Hepatocyte (in vitro differentiated cells): ENCODE measurements around the gene ATP9B. TPM values are rescaled to one million over a fixed set of nuclear protein-coding genes. Genes with fewer than 3 reads are reported as not detected.

ENCODE experiments used
- DNase-seq: peaks from one replicate; pipeline ENCODE4 v3.0.0-alpha.2; 2016; ENCODE audit warnings: low spot score
- H2AFZ ChIP-seq: fragments of 200-600 bp; sonication (generic); 2 replicates; pipeline ENCODE4 v1.6.0; 2016; ENCODE audit warnings: antibody characterized with exemption, mild to moderate bottlenecking
- H3K27ac ChIP-seq: fragments of 200-600 bp; sonication (generic); 2 replicates; pipeline ENCODE4 v1.5.1; 2016; ENCODE audit warnings: mild to moderate bottlenecking
- H3K27me3 ChIP-seq: fragments of 200-600 bp; sonication (generic); 2 replicates; pipeline ENCODE4 v1.6.1; 2016
- H3K36me3 ChIP-seq: fragments of 200-600 bp; sonication (generic); replicated peaks from 2 replicates; pipeline ENCODE4 v1.5.1; 2016; ENCODE audit warnings: low read depth; ENCODE audit not compliant: insufficient read depth
- H3K4me1 ChIP-seq: fragments of 200-600 bp; sonication (generic); 2 replicates; pipeline ENCODE4 v1.5.1; 2016; ENCODE audit warnings: mild to moderate bottlenecking, moderate library complexity; ENCODE audit not compliant: insufficient read depth
- H3K4me2 ChIP-seq: fragments of 200-600 bp; sonication (generic); 2 replicates; pipeline ENCODE4 v1.6.0; 2016
- H3K4me3 ChIP-seq: fragments of 200-600 bp; sonication (generic); 2 replicates; pipeline ENCODE4 v1.5.1; 2016; ENCODE audit warnings: mild to moderate bottlenecking
- H3K79me2 ChIP-seq: fragments of 200-600 bp; sonication (generic); 2 replicates; pipeline ENCODE4 v1.6.0; 2017; ENCODE audit warnings: mild to moderate bottlenecking
- H3K9me2 ChIP-seq: fragments of 200-600 bp; sonication (generic); replicated peaks from 2 replicates; pipeline ENCODE4 v1.6.0; 2017; ENCODE audit warnings: mild to moderate bottlenecking; ENCODE audit not compliant: insufficient read depth
- H3K9me3 ChIP-seq: fragments of 200-600 bp; sonication (generic); 2 replicates; pipeline ENCODE4 v1.5.1; 2016; ENCODE audit warnings: low read depth, mild to moderate bottlenecking
- H4K20me1 ChIP-seq: fragments of 200-600 bp; sonication (generic); 2 replicates; pipeline ENCODE4 v1.6.0; 2016; ENCODE audit warnings: mild to moderate bottlenecking; ENCODE audit not compliant: insufficient read depth, poor library complexity, severe bottlenecking
- CTCF ChIP-seq: fragments of 200-600 bp; sonication (generic); IDR thresholded peaks from 2 replicates; pipeline ENCODE4 v1.5.1; 2016; ENCODE audit warnings: antibody characterized with exemption, mild to moderate bottlenecking; ENCODE audit not compliant: poor library complexity
- EZH2 ChIP-seq: fragments of 200-600 bp; sonication (generic); IDR thresholded peaks from 2 replicates; pipeline ENCODE4 v1.6.1; 2016; ENCODE audit warnings: antibody characterized with exemption, mild to moderate bottlenecking, borderline replicate concordance
- EZH2phosphoT487 ChIP-seq: fragments of 200-600 bp; sonication (generic); IDR thresholded peaks from one replicate; pipeline ENCODE4 v1.6.1; 2018; ENCODE audit warnings: antibody characterized with exemption, mild to moderate bottlenecking, low read depth, moderate library complexity; ENCODE audit not compliant: unreplicated experiment, severe bottlenecking
- WGBS: methylation state at CpG from one replicate; pipeline ENCODE4 v1.1.6; 2016; ENCODE audit warnings: low lambda C conversion rate; ENCODE audit errors: missing lambda C conversion rate; 5-methylcytosine and 5-hydroxymethylcytosine counted together
- polyA plus RNA-seq: library from polyadenylated mRNA; unstranded; fragments of >200 nt; fragmentation: Nextera tagmentation; extraction: Ambion mirVana; gene quantifications from 2 replicates; pipeline ENCODE4 v1.2.1, GENCODE V29; 2016
- total RNA-seq: library from RNA; depleted of rRNA; stranded (reverse); fragments of >200 nt; gene quantifications from 2 replicates; pipeline ENCODE4 v1.2.3, GENCODE V29; 2014

Gene ATP9B
- total and polyA plus RNA-seq, 2 experiments from 2014 or later: 14.6 to 23.8 TPM

- H3K79me2 ChIP-seq: no peaks in the 10 kb centered on the region
- TF ChIP-seq CTCF: no peak
- TF ChIP-seq EZH2phosphoT487: no peak
- TF ChIP-seq EZH2: no peak
- no peak overlapping the region for H3K4me2 ChIP-seq
- H3K9me3 ChIP-seq: no peaks in the 10 kb centered on the region
- no peaks in the 10 kb centered on the region for H3K36me3 ChIP-seq
- H4K20me1 ChIP-seq: no peaks in the 10 kb centered on the region
- DNase-seq: no peak
- WGBS: 100% methylated on average over 2 of the region's 2 CpGs
- no peaks in the 10 kb centered on the region for H3K27me3 ChIP-seq
- no peak overlapping the region for H3K4me3 ChIP-seq
- H3K4me1 ChIP-seq: no peaks in the 10 kb centered on the region
- H3K27ac ChIP-seq: no peak overlapping the region
- H3K9me2 ChIP-seq: no peaks in the 10 kb centered on the region
- no peak overlapping the region for H2AFZ ChIP-seq
Observed at GRCh38 chr18:79123948-79124347, 54.8 kb downstream of the ATP9B start.

DNA sequence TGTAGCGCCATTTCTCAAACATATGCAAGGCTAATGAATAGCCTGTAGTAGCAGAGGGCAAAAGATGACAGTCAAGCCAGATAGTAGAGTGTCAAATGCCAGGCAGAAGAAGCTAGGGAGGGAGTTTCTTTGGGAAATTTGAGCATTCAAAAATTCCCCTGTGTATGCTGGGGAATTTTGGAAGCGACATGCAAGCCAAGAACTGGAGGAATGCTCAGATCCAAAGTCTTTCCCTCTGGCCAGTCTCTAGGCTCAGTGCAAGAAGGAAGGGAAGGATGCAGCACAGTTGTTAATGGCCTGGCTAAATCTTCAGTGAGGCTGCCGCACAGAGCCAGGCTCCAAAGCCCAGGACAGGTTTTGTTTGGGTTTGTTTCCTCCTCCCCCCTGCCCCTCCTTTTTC lies 59.9 kb downstream of the ATP9B start:
- 100% methylated on average over 3 of the region's 3 CpGs for WGBS
- Histone ChIP-seq H3K9me3 (no peaks in the 10 kb centered on the region), H3K4me3 (no peak overlapping the region), H2AFZ (no peak overlapping the region), H3K4me1 (no peaks in the 10 kb centered on the region), H4K20me1 (no peaks in the 10 kb centered on the region), H3K27ac (no peak overlapping the region), H3K36me3 (no peaks in the 10 kb centered on the region), H3K27me3 (no peaks in the 10 kb centered on the region), H3K4me2 (no peak overlapping the region), H3K79me2 (no peaks in the 10 kb centered on the region), H3K9me2 (no peaks in the 10 kb centered on the region)
- no peak for DNase-seq
- TF ChIP-seq EZH2 (no peak), EZH2phosphoT487 (no peak), CTCF (no peak)

GRCh38 chr18:79133724-79134123 lies 64.5 kb downstream of the ATP9B start:
- 97% methylated on average over 6 of the region's 6 CpGs for WGBS

More at GRCh38 chr18:79133724-79134123, 64.5 kb downstream of the ATP9B start:
- Histone ChIP-seq H3K36me3 (no peaks in the 10 kb centered on the region), H4K20me1 (no peaks in the 10 kb centered on the region), H3K4me3 (no peak overlapping the region), H3K27ac (no peak overlapping the region), H3K9me3 (no peaks in the 10 kb centered on the region), H3K27me3 (no peaks in the 10 kb centered on the region), H2AFZ (no peak overlapping the region), H3K79me2 (no peaks in the 10 kb centered on the region), H3K4me1 (no peaks in the 10 kb centered on the region), H3K9me2 (no peaks in the 10 kb centered on the region), H3K4me2 (no peak overlapping the region)
- TF ChIP-seq CTCF: no peak
- no peak for TF ChIP-seq EZH2phosphoT487
- TF ChIP-seq EZH2: no peak
- DNase-seq: no peak
